GM21360 (cell line): ENCODE data around the gene UTS2R.
"Not testable (repeated sequence)": the region's sequence is repeated elsewhere in the genome, so short reads cannot be mapped to it uniquely, and the experiment has no call there.

ENCODE experiments used
- ATAC-seq: cut with Tn5 transposase; IDR thresholded peaks from one replicate; pipeline ENCODE4 v1.9.1; 2021; ENCODE audit warnings: mild to moderate bottlenecking, moderate library complexity; ENCODE audit not compliant: unreplicated experiment

UTS2R gene

GRCh38 chr17:82374626-82375331 lies 3.2 kb downstream of the UTS2R start:
- no peak for ATAC-seq

GRCh38 chr17:82375359-82376041 lies 3.9 kb downstream of the UTS2R start:
- no peak for ATAC-seq

GRCh38 chr17:82376042-82376730 lies 4.6 kb downstream of the UTS2R start:
- no peak for ATAC-seq

- ATAC-seq: not testable (repeated sequence)
Measured at GRCh38 chr17:82377294-82377693, 5.7 kb downstream of the UTS2R start.

GRCh38 chr17:82377924-82378740 lies 6.6 kb downstream of the UTS2R start:
- ATAC-seq: no peak

GRCh38 chr17:82378741-82379021 lies 7.1 kb downstream of the UTS2R start:
- no peak for ATAC-seq

- no peak for ATAC-seq
Measured at GRCh38 chr17:82380860-82381702, 9.5 kb downstream of the UTS2R start.

GRCh38 chr17:82381703-82382009 lies 10.1 kb downstream of the UTS2R start:
- not testable (repeated sequence) for ATAC-seq

- ATAC-seq: not testable (repeated sequence)
Measured at GRCh38 chr17:82382220-82382932, 10.8 kb downstream of the UTS2R start.

GRCh38 chr17:82382933-82383255 lies 11.3 kb downstream of the UTS2R start:
- no peak for ATAC-seq

GRCh38 chr17:82383411-82383810 lies 11.8 kb downstream of the UTS2R start:
- ATAC-seq: no peak

GRCh38 chr17:82384051-82384729 lies 12.6 kb downstream of the UTS2R start:
- no peak for ATAC-seq

GRCh38 chr17:82384730-82385481 lies 13.3 kb downstream of the UTS2R start:
- no peak for ATAC-seq

- ATAC-seq: no peak
Measured at GRCh38 chr17:82385559-82386254, 14.1 kb downstream of the UTS2R start.

GRCh38 chr17:82386255-82386831 lies 14.8 kb downstream of the UTS2R start:
- no peak for ATAC-seq

- no peak for ATAC-seq
Measured at GRCh38 chr17:82386881-82387704, 15.5 kb downstream of the UTS2R start.

GRCh38 chr17:82387705-82388106 lies 16.1 kb downstream of the UTS2R start:
- no peak for ATAC-seq
